HepG2 (cell line): ENCODE results near the gene CAPS.

Experiments used
- CREM ChIP-seq, 2 experiments: sonication (generic) in 1 of 2; formaldehyde crosslinking in 1 of 2; IDR thresholded peaks; 2 replicates each; pipeline versions ENCODE4 v1.4.0 to v1.6.1; 2016 to 2020; ENCODE audit warnings: antibody characterized with exemption in 1 of 2, mild to moderate bottlenecking in 1 of 2, missing genetic modification reagents in 1 of 2
- CTCF ChIP-seq: sonication (generic); formaldehyde crosslinking; IDR thresholded peaks from 2 replicates; pipeline ENCODE4 v1.5.0; 2020; ENCODE audit warnings: mild to moderate bottlenecking, missing genetic modification reagents, moderate library complexity
- HMG20A ChIP-seq: IDR thresholded peaks from 2 replicates; pipeline ENCODE4 v1.6.1; 2016; ENCODE audit warnings: borderline replicate concordance
- KDM2A ChIP-seq: sonication (generic); formaldehyde crosslinking; IDR thresholded peaks from 2 replicates; pipeline ENCODE4 v1.4.0; 2020; ENCODE audit warnings: low read depth, missing genetic modification reagents, borderline replicate concordance
- ZBTB40 ChIP-seq, 2 experiments: fragments of 450-650 bp in 1 of 2; sonication (generic) in 1 of 2; formaldehyde crosslinking in 1 of 2; IDR thresholded peaks; 2 replicates each; pipeline versions ENCODE4 v1.6.1 to v1.8.0; 2016 to 2022; ENCODE audit warnings: antibody characterized with exemption in 1 of 2, mild to moderate bottlenecking in 1 of 2, missing genetic modification reagents in 1 of 2
- TF ChIP-seq, protein P1 (sequence below), 2 experiments: sonication (generic) in 1 of 2; formaldehyde crosslinking in 1 of 2; IDR thresholded peaks; 2 replicates each; pipeline versions ENCODE4 v1.5.1 to v1.6.1; 2011 to 2020; ENCODE audit warnings: borderline replicate concordance in 1 of 2, low read depth in 1 of 2, low read length in 1 of 2, mild to moderate bottlenecking in 1 of 2, missing genetic modification reagents in 1 of 2, moderate library complexity in 1 of 2
- TF ChIP-seq, protein P2 (sequence below), 2 experiments: sonication (generic) in 1 of 2; formaldehyde crosslinking in 1 of 2; IDR thresholded peaks; 2 replicates each; pipeline versions ENCODE4 v1.4.0 to v1.6.1; 2016 to 2020; ENCODE audit warnings: borderline replicate concordance in 1 of 2, low read depth in 1 of 2, mild to moderate bottlenecking in 1 of 2, missing genetic modification reagents in 1 of 2

DNA sequence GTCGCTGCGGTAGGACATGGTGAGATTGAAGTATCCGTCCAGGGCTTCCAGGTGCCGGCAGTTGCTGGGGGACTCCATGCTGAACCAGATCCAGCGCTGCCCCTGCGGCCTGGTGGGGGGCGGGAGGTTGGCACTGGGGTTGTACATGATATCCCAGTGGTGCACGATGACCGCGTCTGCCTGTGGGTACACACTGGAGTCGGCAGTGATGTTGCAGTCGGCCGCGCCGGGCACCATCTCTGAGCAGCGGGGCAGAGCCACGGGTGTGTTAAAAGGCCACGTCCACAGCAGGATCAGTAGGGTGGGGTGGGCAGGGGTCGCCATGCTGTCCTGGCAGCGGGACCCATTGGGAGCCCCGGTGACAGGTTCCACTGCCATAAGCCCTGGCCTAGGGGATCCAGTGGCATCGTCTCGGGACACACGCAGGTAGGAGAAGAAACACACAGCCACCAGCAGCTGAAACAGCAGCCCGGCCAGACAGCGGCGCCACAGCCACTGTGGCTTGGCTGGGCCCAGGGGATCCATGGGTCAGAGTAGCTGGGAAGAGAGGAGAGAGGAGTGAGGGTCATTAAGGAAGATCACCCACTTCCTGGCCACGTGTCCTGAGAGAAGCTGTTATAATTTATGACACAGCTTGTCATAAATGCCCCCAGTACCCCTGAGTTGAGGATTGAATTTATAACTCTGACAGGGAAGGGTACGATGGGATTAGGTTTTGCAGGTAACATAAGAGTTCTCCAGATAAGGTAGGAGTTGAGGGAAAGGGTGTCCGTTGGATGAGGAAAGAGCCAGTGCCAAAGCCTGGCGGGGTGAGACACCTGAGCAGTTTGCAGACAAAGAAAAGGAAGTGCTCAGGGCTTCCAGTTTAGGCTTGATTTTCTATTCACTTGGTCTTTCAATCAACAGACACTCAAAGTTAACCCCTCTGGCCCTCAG is 46.6 kb upstream of the CAPS start:
- TF ChIP-seq, protein P1, sequence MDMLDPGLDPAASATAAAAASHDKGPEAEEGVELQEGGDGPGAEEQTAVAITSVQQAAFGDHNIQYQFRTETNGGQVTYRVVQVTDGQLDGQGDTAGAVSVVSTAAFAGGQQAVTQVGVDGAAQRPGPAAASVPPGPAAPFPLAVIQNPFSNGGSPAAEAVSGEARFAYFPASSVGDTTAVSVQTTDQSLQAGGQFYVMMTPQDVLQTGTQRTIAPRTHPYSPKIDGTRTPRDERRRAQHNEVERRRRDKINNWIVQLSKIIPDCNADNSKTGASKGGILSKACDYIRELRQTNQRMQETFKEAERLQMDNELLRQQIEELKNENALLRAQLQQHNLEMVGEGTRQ (IDR thresholded peaks at IDR 0.05; ENCODE audit: low read depth, low read length): no peak
- TF ChIP-seq, protein P1 (CRISPR knock-in tag; IDR thresholded peaks at IDR 0.05; ENCODE audit: borderline replicate concordance): no peak
- no peak for TF ChIP-seq CREM (IDR thresholded peaks at IDR 0.05)
- TF ChIP-seq CREM (CRISPR knock-in tag; IDR thresholded peaks at IDR 0.05): no peak
- TF ChIP-seq HMG20A: no peak
- peak; percentile 48 for TF ChIP-seq CTCF (CRISPR knock-in tag)
- TF ChIP-seq ZBTB40 (IDR thresholded peaks at IDR 0.05): no peak
- no peak for TF ChIP-seq ZBTB40 (CRISPR knock-in tag; IDR thresholded peaks at IDR 0.05)
- TF ChIP-seq KDM2A (CRISPR knock-in tag): no peak
- TF ChIP-seq, protein P2, sequence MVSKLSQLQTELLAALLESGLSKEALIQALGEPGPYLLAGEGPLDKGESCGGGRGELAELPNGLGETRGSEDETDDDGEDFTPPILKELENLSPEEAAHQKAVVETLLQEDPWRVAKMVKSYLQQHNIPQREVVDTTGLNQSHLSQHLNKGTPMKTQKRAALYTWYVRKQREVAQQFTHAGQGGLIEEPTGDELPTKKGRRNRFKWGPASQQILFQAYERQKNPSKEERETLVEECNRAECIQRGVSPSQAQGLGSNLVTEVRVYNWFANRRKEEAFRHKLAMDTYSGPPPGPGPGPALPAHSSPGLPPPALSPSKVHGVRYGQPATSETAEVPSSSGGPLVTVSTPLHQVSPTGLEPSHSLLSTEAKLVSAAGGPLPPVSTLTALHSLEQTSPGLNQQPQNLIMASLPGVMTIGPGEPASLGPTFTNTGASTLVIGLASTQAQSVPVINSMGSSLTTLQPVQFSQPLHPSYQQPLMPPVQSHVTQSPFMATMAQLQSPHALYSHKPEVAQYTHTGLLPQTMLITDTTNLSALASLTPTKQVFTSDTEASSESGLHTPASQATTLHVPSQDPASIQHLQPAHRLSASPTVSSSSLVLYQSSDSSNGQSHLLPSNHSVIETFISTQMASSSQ (IDR thresholded peaks at IDR 0.05; ENCODE audit: low read depth): no peak
- TF ChIP-seq, protein P2 (CRISPR knock-in tag; IDR thresholded peaks at IDR 0.05; ENCODE audit: borderline replicate concordance): no peak
